ENCODE data around the gene RALGPS2.

GRCh38 chr1:178941261-178941689 is 216.2 kb downstream of the RALGPS2 start:
- TF ChIP-seq YY1 (IDR thresholded peaks at IDR 0.05; ENCODE audit: low read depth) = no peak
- no peak for TF ChIP-seq EP300 (IDR thresholded peaks at IDR 0.05; ENCODE audit: borderline replicate concordance in 1 of 2, low read depth in 1 of 2, low read length in 1 of 2)
- TF ChIP-seq NFIC (IDR thresholded peaks at IDR 0.05; ENCODE audit: borderline replicate concordance) = no peak
- TF ChIP-seq CTCF (IDR thresholded peaks at IDR 0.05) = no peak
- TF ChIP-seq, protein P1, sequence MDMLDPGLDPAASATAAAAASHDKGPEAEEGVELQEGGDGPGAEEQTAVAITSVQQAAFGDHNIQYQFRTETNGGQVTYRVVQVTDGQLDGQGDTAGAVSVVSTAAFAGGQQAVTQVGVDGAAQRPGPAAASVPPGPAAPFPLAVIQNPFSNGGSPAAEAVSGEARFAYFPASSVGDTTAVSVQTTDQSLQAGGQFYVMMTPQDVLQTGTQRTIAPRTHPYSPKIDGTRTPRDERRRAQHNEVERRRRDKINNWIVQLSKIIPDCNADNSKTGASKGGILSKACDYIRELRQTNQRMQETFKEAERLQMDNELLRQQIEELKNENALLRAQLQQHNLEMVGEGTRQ (IDR thresholded peaks at IDR 0.05; ENCODE audit: borderline replicate concordance, low read depth, low read length) = no peak
- TF ChIP-seq TEAD4 (IDR thresholded peaks at IDR 0.05; ENCODE audit: borderline replicate concordance, insufficient read depth) = no peak
- TF ChIP-seq JUND (IDR thresholded peaks at IDR 0.05) = no peak
- TF ChIP-seq FOXJ3 (CRISPR knock-in tag; IDR thresholded peaks at IDR 0.05) = no peak
